T-helper 1 cell (primary cell): ENCODE measurements around the gene GH1.
"Not testable (repeated sequence)": the region's sequence is repeated elsewhere in the genome, so short reads cannot be mapped to it uniquely, and the experiment has no call there.

ENCODE experiments used
- DNase-seq, 5 donors: peaks; one replicate each; pipeline ENCODE4 v3.0.0-alpha.2; 2012 to 2020

Gene GH1

GRCh38 chr17:63894021-63894420 lies 24.6 kb downstream of the GH1 start:
- not testable (repeated sequence) for DNase-seq

- not testable (repeated sequence) for DNase-seq
Observed at GRCh38 chr17:63892316-63893037, 26.2 kb downstream of the GH1 start.

GRCh38 chr17:63889026-63889848 lies 29.4 kb downstream of the GH1 start:
- not testable (repeated sequence) for DNase-seq

- not testable (repeated sequence) for DNase-seq
Observed at GRCh38 chr17:63885119-63885518, 33.5 kb downstream of the GH1 start.

- DNase-seq, result not testable (repeated sequence)
Observed at GRCh38 chr17:63882626-63883126, 36.0 kb downstream of the GH1 start.

GRCh38 chr17:63881935-63882601 lies 36.6 kb downstream of the GH1 start, which contains the start of gene GH2:
Gene GH2 (minus strand): TSS chr17:63881944. CDS start chr17:63881801, 143 bp downstream.
- DNase-seq, result peak; percentile 15 to 60 (median 43)

GRCh38 chr17:63881337-63881736 lies 37.3 kb downstream of the GH1 start:
- not testable (repeated sequence) for DNase-seq

GRCh38 chr17:63880706-63881105 lies 37.9 kb downstream of the GH1 start:
- no peak for DNase-seq

GRCh38 chr17:63878413-63878812 lies 40.2 kb downstream of the GH1 start:
- not testable (repeated sequence) for DNase-seq

- not testable (repeated sequence) for DNase-seq
Observed at GRCh38 chr17:63874693-63875092, 43.9 kb downstream of the GH1 start.

- not testable (repeated sequence) for DNase-seq
Observed at GRCh38 chr17:63874061-63874626, 44.5 kb downstream of the GH1 start.

GRCh38 chr17:63873577-63873976 lies 45.1 kb downstream of the GH1 start, which contains the start of gene CSH2:
Gene CSH2 (minus strand): TSS chr17:63873677. CDS start chr17:63873614, 63 bp downstream.
- not testable (repeated sequence) for DNase-seq

GRCh38 chr17:63871646-63872365 lies 46.8 kb downstream of the GH1 start:
- DNase-seq, result not testable (repeated sequence)

GRCh38 chr17:63870292-63870665 lies 48.4 kb downstream of the GH1 start:
- not testable (repeated sequence) for DNase-seq

GRCh38 chr17:63869491-63870291 lies 48.9 kb downstream of the GH1 start:
- DNase-seq, result not testable (repeated sequence)
